Activated T-helper 17 cell treated with anti-CD3 and anti-CD28 coated beads, Interleukin-2, amount 50 U/mL, for 72 hours (primary cell): Measurements from ENCODE around the gene TRIL. TPM values are rescaled to one million over a fixed set of nuclear protein-coding genes. Genes with fewer than 3 reads are reported as not detected.

Source experiments
- ATAC-seq: fragments of 150-1000 bp; cut with Tn5 transposase; replicated peaks from 2 replicates; pipeline ENCODE4 v1.10.0; 2021; ENCODE audit warnings: mild to moderate bottlenecking, moderate library complexity
- H3K27ac Mint-ChIP-seq: one replicate; pipeline ENCODE4 v1.8.0; 2022; ENCODE audit warnings: mixed read lengths
- H3K27me3 Mint-ChIP-seq: one replicate; pipeline ENCODE4 v1.8.0; 2022; ENCODE audit warnings: mixed read lengths
- H3K36me3 Mint-ChIP-seq: one replicate; pipeline ENCODE4 v1.8.0; 2022; ENCODE audit warnings: low read depth, mild to moderate bottlenecking, mixed read lengths
- H3K4me1 Mint-ChIP-seq: one replicate; pipeline ENCODE4 v1.8.0; 2022; ENCODE audit warnings: mixed read lengths
- H3K4me3 Mint-ChIP-seq: one replicate; pipeline ENCODE4 v1.8.0; 2022; ENCODE audit warnings: mild to moderate bottlenecking, mixed read lengths
- H3K9me3 Mint-ChIP-seq: one replicate; pipeline ENCODE4 v1.8.0; 2022; ENCODE audit warnings: mixed read lengths
- total RNA-seq, 2 donors: library from RNA; stranded (reverse); gene quantifications; one replicate each; pipeline ENCODE4 v1.2.3, GENCODE V29; 2022

The TRIL gene, protein sequence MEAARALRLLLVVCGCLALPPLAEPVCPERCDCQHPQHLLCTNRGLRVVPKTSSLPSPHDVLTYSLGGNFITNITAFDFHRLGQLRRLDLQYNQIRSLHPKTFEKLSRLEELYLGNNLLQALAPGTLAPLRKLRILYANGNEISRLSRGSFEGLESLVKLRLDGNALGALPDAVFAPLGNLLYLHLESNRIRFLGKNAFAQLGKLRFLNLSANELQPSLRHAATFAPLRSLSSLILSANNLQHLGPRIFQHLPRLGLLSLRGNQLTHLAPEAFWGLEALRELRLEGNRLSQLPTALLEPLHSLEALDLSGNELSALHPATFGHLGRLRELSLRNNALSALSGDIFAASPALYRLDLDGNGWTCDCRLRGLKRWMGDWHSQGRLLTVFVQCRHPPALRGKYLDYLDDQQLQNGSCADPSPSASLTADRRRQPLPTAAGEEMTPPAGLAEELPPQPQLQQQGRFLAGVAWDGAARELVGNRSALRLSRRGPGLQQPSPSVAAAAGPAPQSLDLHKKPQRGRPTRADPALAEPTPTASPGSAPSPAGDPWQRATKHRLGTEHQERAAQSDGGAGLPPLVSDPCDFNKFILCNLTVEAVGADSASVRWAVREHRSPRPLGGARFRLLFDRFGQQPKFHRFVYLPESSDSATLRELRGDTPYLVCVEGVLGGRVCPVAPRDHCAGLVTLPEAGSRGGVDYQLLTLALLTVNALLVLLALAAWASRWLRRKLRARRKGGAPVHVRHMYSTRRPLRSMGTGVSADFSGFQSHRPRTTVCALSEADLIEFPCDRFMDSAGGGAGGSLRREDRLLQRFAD
- total RNA-seq, result not detected

DNA sequence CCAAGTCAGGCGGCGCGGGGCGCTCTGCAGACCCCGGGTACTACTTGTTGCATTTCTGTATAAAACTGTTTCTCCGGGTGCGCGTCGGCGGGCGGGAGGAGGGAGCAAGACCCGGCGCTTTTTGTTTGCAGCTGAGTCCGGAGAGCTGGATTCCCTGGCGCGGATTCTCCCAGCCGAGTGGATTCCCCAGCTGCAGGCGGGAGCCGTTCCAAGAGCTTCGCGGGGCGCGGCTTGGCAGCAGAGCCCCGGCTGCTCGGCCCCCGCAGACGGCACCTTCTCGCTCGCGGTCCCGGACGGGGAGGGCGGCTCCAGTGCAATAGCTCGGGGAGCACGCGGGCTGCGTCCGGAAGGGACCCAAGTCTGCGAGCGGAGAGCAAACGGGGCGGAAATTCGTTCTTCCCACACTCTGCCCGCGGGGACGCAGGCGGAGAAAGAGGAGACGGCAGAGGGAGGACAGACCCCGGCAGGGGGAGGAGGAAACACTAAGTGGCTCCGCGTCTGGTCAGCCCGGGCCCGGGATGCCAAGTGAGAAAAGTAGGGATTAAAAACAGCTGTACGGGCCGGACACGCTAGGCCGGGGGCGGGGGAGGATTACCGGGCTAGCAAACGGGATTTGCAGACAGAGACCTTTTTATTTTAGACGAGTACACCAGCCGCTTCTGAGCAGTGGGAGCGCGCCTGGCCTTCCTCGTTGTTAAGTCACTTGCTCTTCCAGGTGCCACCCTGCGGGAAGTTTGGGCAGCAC is at the start of gene TRIL:
TSS of gene TRIL (minus strand) at position 96 of the 745 bp plus-strand sequence. CDS start 284 bp downstream, outside the sequence.
- no peak within 1 kb of the TSS for H3K27ac Mint-ChIP-seq
- H3K36me3 Mint-ChIP-seq, result no peaks in the 10 kb centered on the region
- H3K27me3 Mint-ChIP-seq, result peaks cover 41% of the 10 kb centered on the region
- no peaks in the 10 kb centered on the region for H3K4me1 Mint-ChIP-seq
- no peak for ATAC-seq
- H3K9me3 Mint-ChIP-seq, result no peaks in the 10 kb centered on the region
- H3K4me3 Mint-ChIP-seq, result no peak within 1 kb of the TSS

DNA sequence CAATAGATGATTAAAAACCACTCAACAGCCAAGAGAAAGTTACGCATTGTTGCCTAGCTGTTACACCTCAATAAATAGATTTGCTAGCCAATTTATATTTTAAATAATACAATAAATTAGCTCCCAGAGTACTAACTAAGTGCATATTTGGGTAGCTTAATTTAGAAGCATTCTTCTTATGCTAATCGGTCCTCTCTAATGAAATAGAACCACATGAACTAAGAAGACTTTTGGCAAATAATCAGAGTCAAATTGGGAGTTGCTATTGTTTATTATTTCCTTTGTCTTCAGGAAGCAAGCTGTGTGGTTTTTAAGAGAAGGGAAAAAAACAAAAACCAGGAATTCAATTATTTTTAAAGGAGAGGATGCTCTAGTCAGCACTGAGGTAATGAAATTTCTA is 49.0 kb upstream of the TRIL start:
- no peaks in the 10 kb centered on the region for H3K4me1 Mint-ChIP-seq
- no peak for ATAC-seq
- H3K9me3 Mint-ChIP-seq, result no peaks in the 10 kb centered on the region
- H3K36me3 Mint-ChIP-seq, result no peaks in the 10 kb centered on the region
- H3K27ac Mint-ChIP-seq, result no peak overlapping the region
- no peak overlapping the region for H3K4me3 Mint-ChIP-seq
- H3K27me3 Mint-ChIP-seq, result peaks cover 3% of the 10 kb centered on the region

DNA sequence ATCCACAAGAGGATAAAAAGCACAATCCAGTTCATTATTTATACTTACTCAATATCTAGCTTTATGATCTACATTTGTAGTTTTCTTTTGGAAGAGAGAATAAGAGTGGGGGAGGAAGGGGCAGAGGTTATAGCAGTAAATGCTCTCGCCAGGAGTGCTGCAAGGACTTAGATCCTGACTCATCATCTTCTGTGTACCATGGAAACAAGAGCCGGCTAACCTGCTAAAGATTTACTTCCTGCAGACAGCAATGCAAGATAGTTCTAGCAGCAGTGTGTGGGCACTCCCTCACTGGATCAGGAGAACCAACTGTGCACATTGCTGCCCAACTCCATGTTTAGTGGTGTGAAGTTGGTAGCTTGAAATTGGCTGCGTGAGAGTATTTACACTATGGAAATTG is 47.7 kb upstream of the TRIL start:
- no peaks in the 10 kb centered on the region for H3K4me1 Mint-ChIP-seq
- peaks cover 3% of the 10 kb centered on the region for H3K27me3 Mint-ChIP-seq
- H3K9me3 Mint-ChIP-seq, result no peaks in the 10 kb centered on the region
- no peak overlapping the region for H3K4me3 Mint-ChIP-seq
- ATAC-seq, result no peak
- H3K27ac Mint-ChIP-seq, result no peak overlapping the region
- no peaks in the 10 kb centered on the region for H3K36me3 Mint-ChIP-seq

DNA sequence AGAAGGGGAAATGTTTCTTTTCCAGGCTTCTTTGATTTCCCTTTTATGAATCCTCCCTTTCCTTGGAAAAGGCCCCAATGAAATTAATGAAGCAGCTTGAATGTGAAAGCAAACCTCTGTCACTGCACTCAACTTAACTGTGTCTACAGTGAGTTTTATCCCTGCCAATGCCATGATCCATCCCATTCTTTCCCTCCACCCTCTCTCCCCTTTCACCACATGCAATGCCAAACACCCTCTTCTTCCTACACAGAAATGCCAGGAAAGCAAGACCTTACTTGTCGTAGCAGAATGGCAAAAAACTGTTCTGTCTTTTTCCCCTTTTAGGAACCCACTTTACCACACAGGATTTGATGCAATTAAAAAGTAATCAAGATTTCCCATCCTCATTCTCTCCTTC is 47.3 kb upstream of the TRIL start:
- no peak for ATAC-seq
- no peaks in the 10 kb centered on the region for H3K9me3 Mint-ChIP-seq
- H3K4me3 Mint-ChIP-seq, result no peak overlapping the region
- no peaks in the 10 kb centered on the region for H3K36me3 Mint-ChIP-seq
- H3K4me1 Mint-ChIP-seq, result no peaks in the 10 kb centered on the region
- peaks cover 3% of the 10 kb centered on the region for H3K27me3 Mint-ChIP-seq
- H3K27ac Mint-ChIP-seq, result no peak overlapping the region

DNA sequence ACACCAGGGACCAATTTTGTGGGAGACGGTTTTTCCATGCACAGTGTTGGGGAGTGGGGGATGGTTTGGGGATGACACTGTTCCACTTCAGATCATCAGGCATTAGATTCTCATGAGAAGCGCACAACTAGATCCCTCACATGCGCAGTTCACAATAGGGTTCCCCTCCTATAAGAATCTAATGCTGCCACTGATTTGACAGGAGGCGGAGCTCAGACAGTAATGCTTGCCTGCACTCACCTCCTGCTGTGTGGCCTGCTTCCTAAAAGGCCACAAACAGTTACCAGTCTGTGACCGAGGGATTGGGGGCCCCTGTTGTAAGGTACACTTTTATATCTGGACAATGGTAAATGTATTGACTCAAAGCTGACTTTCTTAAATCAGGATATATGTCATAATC is 45.6 kb upstream of the TRIL start:
- no peaks in the 10 kb centered on the region for H3K36me3 Mint-ChIP-seq
- H3K27ac Mint-ChIP-seq, result no peak overlapping the region
- H3K9me3 Mint-ChIP-seq, result no peaks in the 10 kb centered on the region
- H3K27me3 Mint-ChIP-seq, result peaks cover 3% of the 10 kb centered on the region
- no peak for ATAC-seq
- H3K4me1 Mint-ChIP-seq, result no peaks in the 10 kb centered on the region
- no peak overlapping the region for H3K4me3 Mint-ChIP-seq

DNA sequence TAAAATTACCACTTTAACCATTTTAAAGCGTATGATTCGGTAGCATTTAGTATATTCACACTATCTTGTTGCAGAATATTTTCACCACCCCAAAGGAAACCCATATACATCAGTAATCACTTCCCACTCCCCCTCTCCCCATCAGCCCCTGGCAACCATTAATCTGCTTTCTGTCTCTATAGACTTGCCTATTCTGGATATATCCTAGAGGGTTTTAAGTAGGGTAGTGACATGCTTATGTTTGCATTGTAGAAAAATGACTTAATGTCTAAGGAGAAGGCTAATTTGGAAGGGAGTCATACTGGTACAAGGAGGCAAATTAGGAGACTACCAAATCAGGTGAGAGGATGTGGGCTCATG is 42.6 kb upstream of the TRIL start:
- Mint-ChIP-seq H3K36me3 (no peaks in the 10 kb centered on the region), H3K9me3 (no peaks in the 10 kb centered on the region), H3K27ac (no peak overlapping the region), H3K4me1 (no peaks in the 10 kb centered on the region), H3K4me3 (no peak overlapping the region), H3K27me3 (peaks cover 3% of the 10 kb centered on the region)
- ATAC-seq, result no peak

DNA sequence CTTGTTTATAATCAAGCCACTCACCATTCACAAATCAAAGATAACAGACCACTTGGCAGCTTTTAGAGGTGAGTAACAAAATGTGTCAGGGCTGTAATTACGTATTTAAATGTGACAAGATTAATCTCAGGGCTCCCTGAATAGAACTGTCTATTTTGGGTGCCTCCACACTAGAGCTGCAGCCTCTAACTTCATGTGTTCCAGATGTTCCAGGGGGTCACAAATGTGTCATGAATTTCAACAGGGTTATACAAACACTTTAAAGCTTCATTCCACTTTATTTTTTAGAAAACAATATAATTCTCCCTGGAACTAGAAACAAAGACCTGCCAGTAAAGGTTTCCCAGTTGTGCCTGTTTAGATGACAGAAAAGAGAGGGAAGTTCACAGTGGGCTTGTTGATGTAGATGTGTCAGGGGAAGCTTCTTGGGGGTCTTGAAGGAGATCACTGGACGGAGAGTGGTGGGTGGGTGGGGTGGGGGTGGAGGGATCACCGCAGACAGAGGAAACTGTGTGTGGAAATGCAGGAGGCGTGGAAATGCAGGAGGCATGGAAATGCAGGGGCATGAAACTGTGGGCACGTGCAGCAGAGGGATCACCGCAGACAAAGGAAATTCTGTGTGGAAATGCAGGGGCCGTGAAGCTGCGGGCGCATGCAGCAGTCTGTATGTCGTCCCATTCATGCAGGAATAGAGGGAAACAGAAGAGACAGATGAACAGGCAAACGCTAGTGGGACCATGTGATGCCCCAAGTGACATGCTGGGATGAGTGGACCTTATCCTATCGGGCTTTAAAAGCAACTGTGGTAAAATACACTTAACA is 42.0 kb upstream of the TRIL start:
- no peak for ATAC-seq
- H3K27me3 Mint-ChIP-seq, result peaks cover 3% of the 10 kb centered on the region
- H3K9me3 Mint-ChIP-seq, result no peaks in the 10 kb centered on the region
- no peaks in the 10 kb centered on the region for H3K36me3 Mint-ChIP-seq
- no peak overlapping the region for H3K4me3 Mint-ChIP-seq
- H3K27ac Mint-ChIP-seq, result no peak overlapping the region
- no peaks in the 10 kb centered on the region for H3K4me1 Mint-ChIP-seq

DNA sequence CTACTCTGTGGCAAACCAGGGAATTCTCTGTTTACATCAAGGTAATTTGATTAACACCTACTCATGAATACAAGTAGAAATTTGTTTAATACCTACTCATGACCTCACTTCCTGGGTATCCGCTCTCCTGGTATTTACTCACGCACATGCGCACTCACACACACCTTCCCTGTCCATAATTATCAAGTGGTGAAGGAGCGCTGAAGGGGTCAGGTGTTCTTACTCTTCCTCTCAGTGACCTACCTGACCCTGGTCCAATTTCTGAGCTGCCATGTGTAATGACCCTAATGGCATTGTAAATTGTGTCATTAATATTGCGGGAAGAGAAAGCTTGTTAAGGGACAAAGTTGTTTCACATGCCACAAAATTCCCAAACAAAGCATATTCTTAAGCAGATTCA is 41.3 kb upstream of the TRIL start:
- H3K4me3 Mint-ChIP-seq, result no peak overlapping the region
- ATAC-seq, result no peak
- H3K27ac Mint-ChIP-seq, result no peak overlapping the region
- no peaks in the 10 kb centered on the region for H3K36me3 Mint-ChIP-seq
- H3K4me1 Mint-ChIP-seq, result no peaks in the 10 kb centered on the region
- H3K9me3 Mint-ChIP-seq, result no peaks in the 10 kb centered on the region
- H3K27me3 Mint-ChIP-seq, result peaks cover 3% of the 10 kb centered on the region

DNA sequence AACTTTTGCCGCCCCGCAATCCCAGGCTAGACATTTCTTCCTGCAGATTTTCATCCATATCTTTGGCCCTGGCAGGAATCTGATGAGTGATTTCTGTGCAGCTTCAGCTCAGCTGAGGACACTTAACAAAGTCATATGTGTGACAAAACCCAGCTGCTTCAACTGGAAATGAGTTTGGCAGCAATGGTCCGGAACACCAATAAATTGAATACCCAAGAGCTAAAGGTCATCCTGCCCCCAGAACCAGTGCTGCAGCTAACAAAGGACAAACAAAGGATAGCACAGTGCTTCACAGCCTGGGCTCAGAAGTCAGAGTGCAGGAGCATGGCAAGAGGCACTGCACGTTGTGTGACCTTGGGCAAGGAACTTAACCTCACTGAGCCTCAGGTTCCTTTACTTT is 40.0 kb upstream of the TRIL start:
- Mint-ChIP-seq H3K27me3 (peaks cover 3% of the 10 kb centered on the region), H3K36me3 (no peaks in the 10 kb centered on the region), H3K9me3 (no peaks in the 10 kb centered on the region), H3K4me3 (no peak overlapping the region), H3K4me1 (no peaks in the 10 kb centered on the region), H3K27ac (no peak overlapping the region)
- no peak for ATAC-seq

DNA sequence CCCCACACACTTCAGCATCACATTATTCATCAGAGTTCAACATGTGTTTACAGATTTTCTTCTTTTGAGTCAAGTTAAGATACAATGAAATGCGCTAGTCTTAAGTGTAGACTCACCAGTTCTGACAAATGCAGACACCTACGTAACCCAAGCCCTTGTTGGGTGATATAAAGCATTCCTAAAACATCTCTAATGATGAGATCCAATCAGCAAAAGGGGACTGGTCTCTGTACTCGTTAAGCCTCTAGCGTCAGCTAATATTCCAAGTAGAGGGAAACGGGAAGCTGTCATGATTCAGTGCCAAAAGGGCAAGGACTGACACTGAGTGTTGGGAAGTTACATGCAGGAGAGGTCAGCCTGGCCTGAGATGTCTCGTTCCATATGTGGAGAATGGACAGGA is 38.7 kb upstream of the TRIL start:
- Mint-ChIP-seq H3K36me3 (no peaks in the 10 kb centered on the region), H3K9me3 (no peaks in the 10 kb centered on the region), H3K27me3 (peaks cover 3% of the 10 kb centered on the region), H3K4me3 (no peak overlapping the region), H3K4me1 (no peaks in the 10 kb centered on the region), H3K27ac (no peak overlapping the region)
- no peak for ATAC-seq

DNA sequence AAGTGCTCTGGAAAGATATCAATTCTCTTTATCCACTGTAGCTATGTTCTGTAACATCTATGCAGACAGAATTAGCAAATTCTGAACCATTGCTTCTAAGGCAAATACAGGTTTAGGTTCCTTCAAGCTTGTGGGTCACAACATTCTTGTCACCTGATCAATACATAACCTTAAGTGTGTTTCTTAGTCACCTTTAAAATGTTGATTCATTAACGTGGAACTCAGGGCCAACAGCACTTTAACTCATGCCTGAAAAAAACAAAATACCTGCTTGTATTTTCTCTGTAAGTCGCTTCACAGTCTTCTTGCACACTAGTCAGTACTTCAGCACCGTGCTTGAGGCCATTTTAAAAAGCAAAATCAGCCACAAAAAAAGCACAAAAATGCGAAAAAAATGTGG is 35.2 kb upstream of the TRIL start:
- no peak for ATAC-seq
- Mint-ChIP-seq H3K9me3 (no peaks in the 10 kb centered on the region), H3K4me3 (no peak overlapping the region), H3K36me3 (no peaks in the 10 kb centered on the region), H3K27me3 (peaks cover 3% of the 10 kb centered on the region), H3K27ac (no peak overlapping the region), H3K4me1 (no peaks in the 10 kb centered on the region)

DNA sequence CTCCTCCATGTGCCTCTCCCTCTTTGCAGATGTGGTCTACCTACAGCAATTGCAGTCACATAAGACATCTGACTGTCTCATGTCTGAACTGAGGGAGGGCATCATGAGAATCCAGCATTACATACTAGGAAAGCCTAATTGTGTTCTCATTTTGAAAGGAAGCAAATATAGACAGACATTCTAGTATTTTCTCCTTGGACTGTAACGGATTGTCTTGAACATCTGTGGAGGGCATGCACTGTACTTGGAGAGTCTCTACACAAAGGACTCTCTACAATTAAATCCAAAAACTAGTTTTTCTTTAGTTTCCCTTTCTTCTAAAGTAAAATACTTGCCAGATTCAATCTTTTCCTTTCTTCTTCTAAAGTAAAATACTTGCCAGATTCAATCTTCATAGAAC is 34.7 kb upstream of the TRIL start:
- no peaks in the 10 kb centered on the region for H3K36me3 Mint-ChIP-seq
- no peaks in the 10 kb centered on the region for H3K4me1 Mint-ChIP-seq
- no peaks in the 10 kb centered on the region for H3K9me3 Mint-ChIP-seq
- H3K27me3 Mint-ChIP-seq, result peaks cover 3% of the 10 kb centered on the region
- no peak for ATAC-seq
- no peak overlapping the region for H3K27ac Mint-ChIP-seq
- H3K4me3 Mint-ChIP-seq, result no peak overlapping the region

DNA sequence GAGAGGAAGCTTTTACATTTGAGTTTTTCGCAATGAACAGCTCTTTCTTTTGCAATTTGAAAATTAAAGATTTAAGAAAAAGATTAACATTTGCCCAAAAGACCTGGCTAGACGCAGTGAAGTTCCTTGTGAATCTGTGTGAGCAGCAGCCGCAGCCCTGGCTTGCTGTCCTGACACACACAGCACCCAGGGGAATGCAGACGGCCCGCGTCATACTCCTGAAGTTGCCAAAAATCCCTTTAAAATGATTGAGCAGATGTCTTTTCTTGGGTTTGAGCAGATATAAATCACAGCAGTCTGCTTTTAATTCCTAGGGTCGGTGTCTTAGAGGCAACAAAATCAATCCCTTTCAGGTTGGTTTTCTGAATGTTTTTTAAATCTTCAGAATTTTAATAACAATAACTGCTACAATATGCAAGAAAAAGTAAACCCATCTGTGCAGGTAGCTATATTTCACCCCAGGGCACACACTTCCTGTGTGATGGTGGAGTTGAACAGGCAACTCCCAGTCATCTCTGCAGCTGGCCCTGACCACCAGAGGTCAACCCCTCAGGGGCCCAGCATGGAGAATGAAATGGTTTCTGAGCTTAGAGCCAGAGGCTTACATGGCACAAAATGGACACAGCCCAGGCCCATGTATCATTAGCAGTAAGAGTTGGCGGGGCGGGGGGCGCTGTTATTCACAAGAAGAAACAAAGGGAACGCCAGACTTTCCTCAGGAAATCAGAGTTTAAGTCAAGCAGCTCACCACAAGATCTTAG is 32.2 kb upstream of the TRIL start:
- Mint-ChIP-seq H3K36me3 (no peaks in the 10 kb centered on the region), H3K4me1 (no peaks in the 10 kb centered on the region), H3K27me3 (no peaks in the 10 kb centered on the region), H3K27ac (no peak overlapping the region), H3K4me3 (no peak overlapping the region), H3K9me3 (no peaks in the 10 kb centered on the region)
- ATAC-seq, result no peak
